Measurements from ENCODE around the gene SLC7A11.

SLC7A11 gene

GRCh38 chr4:138200236-138200590 is 41.9 kb downstream of the SLC7A11 start:
- ChIA-PET CTCF (interaction anchor here (0.8 to 1.4 kb wide), 4 partner anchors 9 to 741 kb away, joined by 3 to 5 read pairs (median 4); no protein-coding TSS in a partner anchor), POLR2A (no interaction called here)
- no peak overlapping the region for H3K4me3 ChIP-seq (ENCODE audit: low read depth, low read length)
- TF ChIP-seq CTCF (IDR thresholded peaks at IDR 0.05; ENCODE audit: insufficient read depth, low read length, missing control alignments) = no peak
- DNase-seq (ENCODE audit: low read depth, low spot score) = no peak

GRCh38 chr4:138199568-138200235 is 42.4 kb downstream of the SLC7A11 start:
- no peak for DNase-seq (ENCODE audit: low read depth, low spot score)
- H3K4me3 ChIP-seq (ENCODE audit: low read depth, low read length) = no peak overlapping the region
- CTCF ChIA-PET = interaction anchor here (0.8 to 1.3 kb wide), 3 partner anchors 9 to 741 kb away, joined by 3 to 5 read pairs (median 3); no protein-coding TSS in a partner anchor
- POLR2A ChIA-PET = no interaction called here
- TF ChIP-seq CTCF (IDR thresholded peaks at IDR 0.05; ENCODE audit: insufficient read depth, low read length, missing control alignments) = no peak

- CTCF ChIA-PET = interaction anchor here (3.5 kb wide), 1 partner anchor 13 kb away, joined by 13 read pairs; no protein-coding TSS in a partner anchor
- POLR2A ChIA-PET = no interaction called here
- DNase-seq (ENCODE audit: low read depth, low spot score) = no peak
Measured at GRCh38 chr4:138196153-138196552, 46.0 kb downstream of the SLC7A11 start.

GRCh38 chr4:138193963-138194362 is 48.2 kb downstream of the SLC7A11 start:
- ChIA-PET POLR2A (no interaction called here), CTCF (interaction anchor here (1.0 to 3.5 kb wide), 2 partner anchors 9 to 11 kb away, joined by 3 to 13 read pairs; no protein-coding TSS in a partner anchor)
- no peak overlapping the region for H3K4me3 ChIP-seq (ENCODE audit: low read depth, low read length)
- no peak for DNase-seq (ENCODE audit: low read depth, low spot score)
- no peak for TF ChIP-seq CTCF (IDR thresholded peaks at IDR 0.05; ENCODE audit: insufficient read depth, low read length, missing control alignments)

More at GRCh38 chr4:138196153-138196552, 46.0 kb downstream of the SLC7A11 start:
- TF ChIP-seq CTCF (IDR thresholded peaks at IDR 0.05; ENCODE audit: insufficient read depth, low read length, missing control alignments) = no peak
- no peak overlapping the region for H3K4me3 ChIP-seq (ENCODE audit: low read depth, low read length)

- CTCF ChIA-PET = interaction anchor here (1.0 to 2.0 kb wide), 3 partner anchors 9 to 746 kb away, joined by 3 to 19 read pairs (median 3); no protein-coding TSS in a partner anchor
- no peak for TF ChIP-seq CTCF (IDR thresholded peaks at IDR 0.05; ENCODE audit: insufficient read depth, low read length, missing control alignments)
- POLR2A ChIA-PET = no interaction called here
- DNase-seq (ENCODE audit: low read depth, low spot score) = no peak
- no peak overlapping the region for H3K4me3 ChIP-seq (ENCODE audit: low read depth, low read length)
Measured at GRCh38 chr4:138192113-138192512, 50.0 kb downstream of the SLC7A11 start.

GRCh38 chr4:138190452-138190858 is 51.7 kb downstream of the SLC7A11 start:
- POLR2A ChIA-PET = no interaction called here
- no peak overlapping the region for H3K4me3 ChIP-seq (ENCODE audit: low read depth, low read length)
- TF ChIP-seq CTCF (IDR thresholded peaks at IDR 0.05; ENCODE audit: insufficient read depth, low read length, missing control alignments) = no peak
- CTCF ChIA-PET = interaction anchor here (0.9 kb wide), 1 partner anchor 332 kb away, joined by 3 read pairs; no protein-coding TSS in a partner anchor
- no peak for DNase-seq (ENCODE audit: low read depth, low spot score)

Data from AG04449 (cell line).